Raji (cell line): ENCODE results near the gene SETDB2.

ENCODE experiments used
- POLR2A ChIP-seq: IDR thresholded peaks from 2 replicates; pipeline ENCODE4 v1.6.1; 2011; ENCODE audit warnings: low read depth, low read length, control low read depth; ENCODE audit not compliant: insufficient read depth

The SETDB2 gene

GRCh38 chr13:49530457-49530856 is 86.4 kb downstream of the SETDB2 start:
- no peak for TF ChIP-seq POLR2A

GRCh38 chr13:49532593-49532992 is 88.5 kb downstream of the SETDB2 start:
- no peak for TF ChIP-seq POLR2A

- no peak for TF ChIP-seq POLR2A
Measured at GRCh38 chr13:49533011-49533410, 88.9 kb downstream of the SETDB2 start.

GRCh38 chr13:49533591-49534269 is 89.7 kb downstream of the SETDB2 start:
- TF ChIP-seq POLR2A: no peak

- TF ChIP-seq POLR2A: no peak
Measured at GRCh38 chr13:49536144-49536873, 92.2 kb downstream of the SETDB2 start.

GRCh38 chr13:49538404-49538803 is 94.3 kb downstream of the SETDB2 start:
- no peak for TF ChIP-seq POLR2A

GRCh38 chr13:49539313-49539712 is 95.2 kb downstream of the SETDB2 start:
- TF ChIP-seq POLR2A: no peak

- no peak for TF ChIP-seq POLR2A
Measured at GRCh38 chr13:49539746-49540145, 95.7 kb downstream of the SETDB2 start.

GRCh38 chr13:49540552-49540951 is 96.5 kb downstream of the SETDB2 start:
- TF ChIP-seq POLR2A: no peak

GRCh38 chr13:49543656-49544055 is 99.6 kb downstream of the SETDB2 start:
- TF ChIP-seq POLR2A: no peak
